Spinal cord (tissue), 10 donors: Measurements from ENCODE around the gene SDR42E2. TPM values are rescaled to one million over a fixed set of nuclear protein-coding genes. Genes with fewer than 3 reads are reported as not detected.
"Not testable (repeated sequence)": the region's sequence is repeated elsewhere in the genome, so short reads cannot be mapped to it uniquely, and the experiment has no call there.

Experiments
- DNase-seq, 6 donors: peaks; one replicate each; pipeline versions ENCODE4 v3.0.0 to v3.0.0-alpha.2; 2013 to 2015; ENCODE audit warnings: low spot score in 6 of 6, low read depth in 4 of 6
- H3K27ac ChIP-seq: one replicate; pipeline ENCODE4 v1.5.1; 2013; ENCODE audit warnings: low read depth, low read length, control low read depth
- H3K27me3 ChIP-seq: one replicate; pipeline ENCODE4 v1.6.1; 2013; ENCODE audit warnings: low read length; ENCODE audit not compliant: control insufficient read depth, insufficient read depth
- H3K36me3 ChIP-seq: one replicate; pipeline ENCODE4 v1.6.1; 2013; ENCODE audit warnings: low read length; ENCODE audit not compliant: control insufficient read depth, insufficient read depth
- H3K4me1 ChIP-seq: one replicate; pipeline ENCODE4 v1.6.1; 2013; ENCODE audit warnings: low read length; ENCODE audit not compliant: control insufficient read depth, insufficient read depth
- H3K4me3 ChIP-seq: one replicate; pipeline ENCODE4 v1.5.1; 2013; ENCODE audit warnings: low read depth, low read length, control low read depth
- H3K9me3 ChIP-seq: one replicate; pipeline ENCODE4 v1.6.1; 2013; ENCODE audit warnings: low read length; ENCODE audit not compliant: control insufficient read depth, insufficient read depth
- WGBS: methylation state at CpG from one replicate; pipeline ENCODE4 v1.1.5; 2013; ENCODE audit warnings: missing lambda C conversion rate; ENCODE audit not compliant: insufficient coverage; 5-methylcytosine and 5-hydroxymethylcytosine counted together
- polyA plus RNA-seq, 2 donors: library from polyadenylated mRNA; unstranded; fragments of 120-200 nt; gene quantifications; one replicate each; pipeline ENCODE4 v1.2.1, GENCODE V29; 2013; ENCODE audit not compliant: insufficient read length in 2 of 2
- total RNA-seq, 2 donors: library from RNA; depleted of rRNA in 1 of 2; stranded (reverse); fragments of 120-200 nt in 1 of 2; fragments of >200 nt in 1 of 2; gene quantifications; one replicate each; pipeline versions ENCODE4 v1.2.3 to v1.2.4, GENCODE V29; 2013 to 2014
- donor health status: healthy.

The SDR42E2 gene
- total and polyA plus RNA-seq, 4 donors = 0.17 to 1.6 (median 1.3) TPM; not detected in 1

- 83% methylated on average over 11 of the region's 11 CpGs for WGBS
- no peak for DNase-seq
These were observed 10.0 kb upstream of the SDR42E2 start for GRCh38 chr16:22152316-22152715.

GRCh38 chr16:22153078-22153477 is 9.2 kb upstream of the SDR42E2 start:
- not testable (repeated sequence) for H3K36me3 ChIP-seq, H3K27me3 ChIP-seq, H3K9me3 ChIP-seq, H3K4me1 ChIP-seq, H3K4me3 ChIP-seq, H3K27ac ChIP-seq, DNase-seq
- WGBS = 86% methylated on average over 4 of the region's 7 CpGs

More at GRCh38 chr16:22152316-22152715, 10.0 kb upstream of the SDR42E2 start:
- Histone ChIP-seq H3K36me3 (peaks cover 3% of the 10 kb centered on the region), H3K4me1 (no peaks in the 10 kb centered on the region), H3K27ac (no peak overlapping the region), H3K4me3 (no peak overlapping the region), H3K9me3 (no peaks in the 10 kb centered on the region), H3K27me3 (no peaks in the 10 kb centered on the region)

DNA sequence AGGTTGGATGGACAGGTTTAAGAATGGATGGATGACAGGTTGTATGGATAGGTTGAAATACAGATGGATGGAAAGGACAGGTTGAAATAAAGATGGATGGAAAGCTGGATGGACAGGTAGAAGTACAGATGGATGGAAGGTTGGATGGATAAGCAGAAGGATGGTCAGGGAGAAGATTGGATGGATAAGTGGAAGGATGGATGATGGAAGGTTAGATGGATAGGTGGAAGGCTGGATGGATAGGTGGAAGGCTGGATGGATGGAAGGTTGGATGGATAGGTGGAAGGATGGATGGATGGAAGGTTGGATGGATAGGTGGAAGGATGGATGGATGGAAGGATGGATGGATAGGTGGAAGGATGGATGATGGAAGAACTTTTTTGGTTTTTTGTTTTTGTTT is 905 bp upstream of the SDR42E2 start:
- Histone ChIP-seq H3K9me3 (no peaks in the 10 kb centered on the region), H3K27me3 (peaks cover 19% of the 10 kb centered on the region)

GRCh38 chr16:22162656-22163009 is 327 bp downstream of the SDR42E2 start:
- peaks cover 19% of the 10 kb centered on the region for H3K27me3 ChIP-seq
- no peak overlapping the region for H3K4me3 ChIP-seq
- H3K27ac ChIP-seq = no peak overlapping the region
- H3K36me3 ChIP-seq = no peaks in the 10 kb centered on the region
- 35% methylated on average over 13 of the region's 14 CpGs for WGBS
- no peak for DNase-seq
- no peaks in the 10 kb centered on the region for H3K9me3 ChIP-seq
- peaks cover 7% of the 10 kb centered on the region for H3K4me1 ChIP-seq

More for the DNA sequence above, 905 bp upstream of the SDR42E2 start:
- H3K4me1 ChIP-seq = peaks cover 7% of the 10 kb centered on the region
- no peak for DNase-seq
- no peak overlapping the region for H3K4me3 ChIP-seq
- no peaks in the 10 kb centered on the region for H3K36me3 ChIP-seq
- no peak overlapping the region for H3K27ac ChIP-seq

GRCh38 chr16:22163806-22164205 is 1.5 kb downstream of the SDR42E2 start:
- Histone ChIP-seq H3K4me3 (no peak overlapping the region), H3K4me1 (peaks cover 7% of the 10 kb centered on the region), H3K27ac (no peak overlapping the region), H3K27me3 (peaks cover 19% of the 10 kb centered on the region), H3K36me3 (no peaks in the 10 kb centered on the region), H3K9me3 (no peaks in the 10 kb centered on the region)
- DNase-seq = no peak
- 87% methylated on average over 3 of the region's 6 CpGs for WGBS

DNA sequence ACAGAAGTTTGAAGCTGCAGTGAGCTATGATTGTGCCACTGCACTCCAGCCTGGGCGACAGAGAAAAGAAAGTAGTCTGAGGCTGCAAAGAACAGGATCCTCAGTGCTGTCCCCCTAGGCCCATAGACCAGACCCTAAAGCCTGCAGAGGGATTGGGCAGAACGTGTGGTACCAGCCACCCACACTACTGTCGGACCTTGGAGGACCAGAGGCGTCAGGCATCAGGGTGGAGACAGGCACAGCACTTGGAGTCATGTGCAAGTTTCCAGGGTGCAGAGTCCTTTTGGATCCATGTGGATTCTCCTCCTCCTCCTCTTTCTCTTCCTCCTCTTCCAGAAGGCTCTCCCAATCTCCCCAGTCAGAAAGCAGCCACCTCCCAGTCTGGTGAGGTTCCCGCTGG is 2.2 kb downstream of the SDR42E2 start:
- Histone ChIP-seq H3K4me1 (peaks cover 7% of the 10 kb centered on the region), H3K4me3 (no peak overlapping the region), H3K27ac (no peak overlapping the region), H3K27me3 (peaks cover 19% of the 10 kb centered on the region), H3K9me3 (no peaks in the 10 kb centered on the region), H3K36me3 (no peaks in the 10 kb centered on the region)
- 89% methylated on average over 4 of the region's 5 CpGs for WGBS
- no peak for DNase-seq

DNA sequence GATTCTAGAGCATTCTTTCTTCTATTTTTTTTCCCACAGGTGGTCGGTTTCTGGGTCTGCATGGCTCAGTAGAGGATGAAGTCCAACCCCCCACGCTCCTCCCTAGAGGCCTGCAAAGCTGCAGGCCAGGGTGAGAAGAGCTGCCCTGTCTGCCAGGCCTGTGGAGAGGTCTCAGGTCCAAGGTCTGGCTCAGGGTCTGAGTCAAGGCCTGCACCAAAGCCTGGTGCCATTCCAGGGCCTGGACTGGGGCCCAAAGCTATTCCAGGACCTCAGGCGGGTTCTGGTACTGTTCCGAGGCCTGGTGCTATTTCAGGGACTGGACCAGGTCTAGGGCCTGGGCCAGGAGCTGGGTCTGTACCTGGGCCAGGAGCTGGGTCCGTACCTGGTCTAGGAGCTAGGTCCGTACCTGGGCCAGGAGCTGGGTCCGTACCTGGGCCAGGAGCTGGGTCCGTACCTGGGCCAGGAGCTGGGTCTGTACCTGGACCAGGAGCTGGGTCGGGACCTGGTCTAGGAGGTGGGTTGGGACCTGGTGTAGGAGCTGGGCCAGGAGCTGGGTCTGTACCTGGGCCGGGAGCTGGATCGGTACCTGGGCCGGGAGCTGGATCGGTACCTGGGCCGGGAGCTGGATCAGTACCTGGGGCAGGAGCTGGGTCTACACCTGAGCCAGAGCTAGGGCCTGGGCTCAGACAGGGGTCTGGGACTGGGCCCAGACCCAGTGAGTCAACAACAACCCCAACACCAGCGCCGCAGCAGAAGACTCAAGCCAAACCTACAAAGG is 3.4 kb downstream of the SDR42E2 start:
- WGBS = 89% methylated on average over 14 of the region's 16 CpGs
- Histone ChIP-seq H3K27ac (no peak overlapping the region), H3K4me1 (peaks cover 7% of the 10 kb centered on the region)

GRCh38 chr16:22171953-22172352 is 9.6 kb downstream of the SDR42E2 start:
- no peak overlapping the region for H3K4me3 ChIP-seq
- DNase-seq = no peak
- no peaks in the 10 kb centered on the region for H3K9me3 ChIP-seq
- no peaks in the 10 kb centered on the region for H3K27me3 ChIP-seq
- H3K36me3 ChIP-seq = no peaks in the 10 kb centered on the region
- 94% methylated on average over 6 of the region's 6 CpGs for WGBS
- H3K4me1 ChIP-seq = no peaks in the 10 kb centered on the region
- H3K27ac ChIP-seq = no peak overlapping the region

More for the DNA sequence above, 3.4 kb downstream of the SDR42E2 start:
- no peak for DNase-seq
- Histone ChIP-seq H3K36me3 (no peaks in the 10 kb centered on the region), H3K9me3 (no peaks in the 10 kb centered on the region), H3K4me3 (no peak overlapping the region), H3K27me3 (peaks cover 19% of the 10 kb centered on the region)

GRCh38 chr16:22172642-22173041 is 10.3 kb downstream of the SDR42E2 start:
- not testable (repeated sequence) for H3K9me3 ChIP-seq, H3K36me3 ChIP-seq, H3K4me1 ChIP-seq, H3K27me3 ChIP-seq, H3K4me3 ChIP-seq, DNase-seq, H3K27ac ChIP-seq
- 83% methylated on average over 1 of the region's 1 CpG for WGBS

- H3K4me1 ChIP-seq = no peaks in the 10 kb centered on the region
- no peaks in the 10 kb centered on the region for H3K27me3 ChIP-seq
- H3K27ac ChIP-seq = no peak overlapping the region
- no peaks in the 10 kb centered on the region for H3K9me3 ChIP-seq
- no peaks in the 10 kb centered on the region for H3K36me3 ChIP-seq
- DNase-seq = no peak
- H3K4me3 ChIP-seq = no peak overlapping the region
- 79% methylated on average over 9 of the region's 9 CpGs for WGBS
These were observed 12.3 kb downstream of the SDR42E2 start for GRCh38 chr16:22174642-22175041.
